ENCODE data around the gene C14orf119. TPM values are rescaled to one million over a fixed set of nuclear protein-coding genes. Genes with fewer than 3 reads are reported as not detected.

Gene C14orf119
- total and polyA plus RNA-seq, 9 of the 15 experiments (the other 6 are each of a cell fraction or from before 2014, with no cell fraction given): 36.7 to 251 (median 51.8) TPM

GRCh38 chr14:23056956-23057756 is 38.1 kb upstream of the C14orf119 start, which contains the start of gene CDH24 (continued):
- TF ChIP-seq ZFP91 (CRISPR knock-in tag; IDR thresholded peaks at IDR 0.05) (no peak), SRSF9 (IDR thresholded peaks at IDR 0.05; ENCODE audit: borderline replicate concordance, low read depth, low read length) (no peak), KDM1A (IDR thresholded peaks at IDR 0.05) (no peak), JUN (IDR thresholded peaks at IDR 0.05; ENCODE audit: borderline replicate concordance, low read depth, low read length) (no peak), JUN (CRISPR knock-in tag; IDR thresholded peaks at IDR 0.05; ENCODE audit: borderline replicate concordance) (no peak), POLR2A (conservative IDR thresholded peaks at IDR 0.05) (no peak), HOXB6 (CRISPR knock-in tag; IDR thresholded peaks at IDR 0.05; ENCODE audit: borderline replicate concordance) (no peak), TAL1 (IDR thresholded peaks at IDR 0.05) (no peak), TRIM24 (IDR thresholded peaks at IDR 0.05) (peak in 1 of 2 experiments; percentile 40; a peak in 1 of 4 replicates), ZNF395 (CRISPR knock-in tag; IDR thresholded peaks at IDR 0.05) (no peak), BRF2 (IDR thresholded peaks at IDR 0.05; ENCODE audit: borderline replicate concordance, insufficient read depth, insufficient read length) (no peak), JUNB (CRISPR knock-in tag; conservative IDR thresholded peaks at IDR 0.05) (no peak), ZNF518B (CRISPR knock-in tag; IDR thresholded peaks at IDR 0.05) (no peak), POU5F1 (IDR thresholded peaks at IDR 0.05; ENCODE audit: borderline replicate concordance, low read depth, low read length, partially characterized antibody) (no peak), KAT7 (CRISPR knock-in tag; IDR thresholded peaks at IDR 0.05; ENCODE audit: borderline replicate concordance) (no peak), ESRRB (CRISPR knock-in tag; IDR thresholded peaks at IDR 0.05; ENCODE audit: borderline replicate concordance) (no peak), SREBF2 (CRISPR knock-in tag; IDR thresholded peaks at IDR 0.05) (no peak)
- TF ChIP-seq, protein P1, sequence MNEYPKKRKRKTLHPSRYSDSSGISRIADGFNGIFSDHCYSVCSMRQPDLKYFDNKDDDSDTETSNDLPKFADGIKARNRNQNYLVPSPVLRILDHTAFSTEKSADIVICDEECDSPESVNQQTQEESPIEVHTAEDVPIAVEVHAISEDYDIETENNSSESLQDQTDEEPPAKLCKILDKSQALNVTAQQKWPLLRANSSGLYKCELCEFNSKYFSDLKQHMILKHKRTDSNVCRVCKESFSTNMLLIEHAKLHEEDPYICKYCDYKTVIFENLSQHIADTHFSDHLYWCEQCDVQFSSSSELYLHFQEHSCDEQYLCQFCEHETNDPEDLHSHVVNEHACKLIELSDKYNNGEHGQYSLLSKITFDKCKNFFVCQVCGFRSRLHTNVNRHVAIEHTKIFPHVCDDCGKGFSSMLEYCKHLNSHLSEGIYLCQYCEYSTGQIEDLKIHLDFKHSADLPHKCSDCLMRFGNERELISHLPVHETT (CRISPR knock-in tag; conservative IDR thresholded peaks at IDR 0.05 in 1 of 2, IDR thresholded peaks at IDR 0.05 in 1 of 2): no peak

Data from K562 (cell line).